Measurements from ENCODE around the gene CDC42.

CDC42 gene

GRCh38 chr1:22110016-22110415 lies 57.5 kb downstream of the CDC42 start:
- no peak for DNase-seq (ENCODE audit: low spot score)

- DNase-seq (ENCODE audit: low spot score) = no peak
These were observed 58.6 kb downstream of the CDC42 start for GRCh38 chr1:22111115-22111514.

GRCh38 chr1:22111620-22112019 lies 59.1 kb downstream of the CDC42 start:
- peak; percentile 78 for DNase-seq (ENCODE audit: low spot score)

- no peak for DNase-seq (ENCODE audit: low spot score)
These were observed 60.0 kb downstream of the CDC42 start for GRCh38 chr1:22112554-22112953.

GRCh38 chr1:22114083-22115012 lies 61.8 kb downstream of the CDC42 start:
- no peak for DNase-seq (ENCODE audit: low spot score)

- DNase-seq (ENCODE audit: low spot score) = no peak
These were observed 62.8 kb downstream of the CDC42 start for GRCh38 chr1:22115286-22115685.

GRCh38 chr1:22117238-22117637 lies 64.7 kb downstream of the CDC42 start:
- no peak for DNase-seq (ENCODE audit: low spot score)

DNA sequence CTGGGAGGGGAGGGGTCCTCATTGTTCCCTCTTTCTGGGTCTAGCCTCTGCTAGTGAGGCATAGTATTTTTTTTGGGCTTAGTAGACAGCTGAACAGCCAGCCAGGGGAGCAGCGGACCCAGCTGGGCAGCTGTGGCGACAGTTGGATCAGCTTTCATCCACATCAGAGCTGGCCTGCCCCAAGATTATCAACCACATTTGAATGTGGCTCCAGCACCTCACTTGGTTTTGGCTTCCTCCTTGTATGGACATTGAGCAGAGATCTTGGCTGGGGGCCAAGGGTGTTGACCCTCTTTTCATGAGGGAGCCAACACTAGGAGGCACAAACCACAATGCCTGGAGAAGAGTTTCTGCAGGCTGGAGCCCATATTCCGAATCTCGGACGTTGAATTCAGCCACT lies 65.3 kb downstream of the CDC42 start:
- DNase-seq (ENCODE audit: low spot score) = no peak

DNA sequence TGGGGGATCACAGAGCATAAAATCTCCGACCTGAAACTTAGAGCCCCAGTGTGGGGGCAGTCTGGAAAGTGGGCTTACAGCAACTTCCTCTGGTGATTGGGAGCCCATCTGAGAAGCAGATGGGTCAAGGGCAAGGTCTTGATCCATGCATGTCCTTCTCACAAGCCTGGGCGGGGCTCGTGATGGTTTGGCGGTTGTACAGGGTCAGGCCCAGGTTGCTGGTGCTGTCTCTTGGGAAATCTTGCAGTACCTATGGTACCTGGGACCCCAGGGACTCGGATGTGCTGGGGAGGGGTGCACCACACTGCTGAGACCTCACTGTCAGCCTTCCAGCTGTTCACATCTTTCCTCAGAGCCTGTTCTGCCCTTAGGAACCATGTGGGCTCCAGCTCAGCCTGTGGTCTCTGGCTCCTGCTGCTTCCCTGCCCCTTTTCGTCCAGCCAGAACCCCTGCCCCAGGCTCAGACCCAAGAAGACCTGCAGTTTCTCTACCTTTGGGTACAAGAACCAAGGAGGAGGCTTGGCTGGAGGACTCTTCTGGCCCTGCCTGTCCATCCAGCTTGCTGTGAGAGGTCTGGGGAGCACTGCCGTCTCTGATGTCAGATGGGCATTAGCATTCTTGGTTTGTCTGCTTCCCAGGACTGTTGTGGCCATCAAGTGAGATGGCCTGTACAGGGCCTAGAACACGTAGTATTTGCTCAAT lies 65.9 kb downstream of the CDC42 start:
- DNase-seq (ENCODE audit: low spot score) = no peak

DNA sequence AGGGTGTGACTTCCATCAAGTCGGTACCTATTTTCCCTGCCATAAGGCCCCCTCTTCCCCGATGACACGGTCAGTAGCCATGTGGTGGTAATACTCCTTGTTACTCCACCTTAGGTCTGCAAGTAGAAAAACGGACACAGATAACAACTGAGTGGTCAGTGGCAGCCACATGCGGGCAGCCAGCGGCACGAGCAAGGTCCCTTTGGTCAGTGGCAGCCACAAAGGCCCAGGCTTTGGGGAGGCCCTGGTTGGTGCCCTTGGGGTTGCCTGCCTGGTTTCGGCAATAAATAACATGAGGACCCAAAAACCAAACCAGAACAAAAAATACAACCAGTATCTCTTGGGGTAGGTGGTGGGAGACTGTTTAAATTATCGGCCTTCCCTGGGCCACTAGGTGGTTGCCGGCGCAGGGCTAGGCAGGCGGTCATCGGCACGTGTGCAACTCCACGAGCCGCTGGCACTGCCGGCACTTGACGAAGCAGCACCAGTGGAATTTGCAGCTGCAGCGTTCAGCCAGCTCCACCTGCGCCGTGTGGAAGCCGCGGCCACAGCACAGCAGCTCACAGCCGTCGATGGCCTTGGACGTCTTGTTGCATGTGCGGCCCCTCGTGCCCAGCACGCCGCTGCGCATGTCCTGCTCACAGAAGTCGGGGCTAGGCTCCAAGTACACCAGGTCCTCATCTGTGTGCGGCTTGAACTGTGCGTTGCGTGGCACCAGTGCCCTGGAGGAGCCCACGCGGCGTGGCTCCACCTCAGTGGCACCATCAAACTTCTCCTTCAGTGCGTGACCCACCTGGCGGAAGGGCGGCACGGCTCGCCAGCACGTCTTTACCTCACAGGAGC lies 67.3 kb downstream of the CDC42 start:
- no peak for DNase-seq (ENCODE audit: low spot score)

- DNase-seq (ENCODE audit: low spot score) = no peak
These were observed 67.9 kb downstream of the CDC42 start for GRCh38 chr1:22120469-22120790.

DNA sequence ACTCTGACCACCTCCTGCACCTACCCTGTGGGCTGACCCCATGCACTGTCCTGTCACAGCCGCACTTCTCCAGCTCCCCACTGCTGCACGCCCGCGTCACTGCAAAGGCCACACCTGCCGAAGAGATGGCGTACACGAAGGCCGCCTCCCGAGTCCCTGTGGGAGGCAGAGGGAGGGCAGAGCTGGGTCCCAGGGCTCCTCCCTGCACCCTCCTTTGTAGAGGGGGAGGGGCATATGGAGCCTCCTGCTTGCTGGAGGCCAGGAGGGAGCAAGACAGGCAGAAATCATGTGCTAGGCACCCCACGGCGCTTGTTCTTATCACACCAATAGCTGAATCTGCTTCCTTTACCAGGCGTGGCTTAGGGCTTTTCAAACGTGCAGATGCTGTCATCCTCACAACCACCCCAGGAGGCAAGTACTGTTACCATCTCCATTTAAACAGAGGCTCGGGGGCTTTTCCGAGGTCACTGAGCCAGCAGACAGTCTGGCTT lies 69.0 kb downstream of the CDC42 start:
- no peak for DNase-seq (ENCODE audit: low spot score)

- DNase-seq (ENCODE audit: low spot score) = no peak
These were observed 70.0 kb downstream of the CDC42 start for GRCh38 chr1:22122273-22123070.

DNA sequence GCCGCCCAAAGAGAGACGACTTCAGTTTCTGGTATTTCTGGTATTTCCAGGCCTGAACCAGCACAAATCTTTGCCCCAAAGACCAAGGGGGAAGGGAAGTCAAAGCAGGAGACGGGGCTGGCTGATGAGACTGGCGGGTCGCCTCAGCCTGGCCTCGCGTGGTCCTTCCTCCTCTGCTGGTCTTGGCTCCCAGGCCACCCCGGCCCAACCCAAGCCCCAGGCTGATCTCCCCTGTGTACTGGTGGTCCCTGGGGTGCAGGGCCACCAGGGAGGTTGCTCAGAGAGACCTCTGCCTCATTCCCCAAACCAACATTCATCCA lies 70.5 kb downstream of the CDC42 start:
- no peak for DNase-seq (ENCODE audit: low spot score)

GRCh38 chr1:22123901-22124404 lies 71.4 kb downstream of the CDC42 start:
- DNase-seq (ENCODE audit: low spot score) = no peak

- no peak for DNase-seq (ENCODE audit: low spot score)
These were observed 72.2 kb downstream of the CDC42 start for GRCh38 chr1:22124592-22125229.

- DNase-seq (ENCODE audit: low spot score) = no peak
These were observed 74.0 kb downstream of the CDC42 start for GRCh38 chr1:22126531-22126930.

- DNase-seq (ENCODE audit: low spot score) = no peak
These were observed 74.7 kb downstream of the CDC42 start for GRCh38 chr1:22127248-22127647.

- no peak for DNase-seq (ENCODE audit: low spot score)
These were observed 75.2 kb downstream of the CDC42 start for GRCh38 chr1:22127731-22128130.

- no peak for DNase-seq (ENCODE audit: low spot score)
These were observed 75.9 kb downstream of the CDC42 start for GRCh38 chr1:22128392-22128791.

DNA sequence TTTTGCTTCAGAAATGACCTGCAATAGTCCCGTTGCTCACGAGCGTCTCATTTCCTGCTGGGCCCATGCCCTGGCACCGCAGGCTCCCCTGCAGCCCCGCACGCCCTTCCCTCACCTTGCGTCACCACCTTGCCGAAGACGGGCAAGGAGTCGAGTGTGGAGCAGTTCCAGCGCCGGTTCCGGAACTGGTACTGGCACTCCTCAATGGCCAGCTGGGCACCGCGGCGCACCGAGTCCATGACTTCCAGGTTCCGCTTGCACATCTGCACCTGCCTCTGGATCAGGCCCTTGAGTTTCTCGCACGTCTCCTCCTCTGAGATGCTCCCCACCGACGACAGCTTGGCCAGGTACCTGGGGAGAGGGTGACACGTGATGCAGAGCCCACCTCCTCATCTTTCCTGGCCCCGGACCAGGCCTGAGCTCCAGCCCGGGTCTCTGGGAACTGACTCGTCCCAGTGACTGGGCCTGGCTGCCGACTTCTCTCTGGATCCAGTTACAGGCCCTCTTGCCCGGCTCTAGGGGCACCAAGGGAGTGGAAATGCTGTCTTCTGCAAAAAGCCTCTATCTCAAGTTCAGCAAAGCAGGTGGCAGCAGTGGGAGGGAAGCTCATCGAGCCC lies 77.1 kb downstream of the CDC42 start:
- DNase-seq (ENCODE audit: low spot score) = no peak
